Cardiac muscle cell (in vitro differentiated cells and primary cell): Measurements from ENCODE around the gene SYCE1. TPM values are rescaled to one million over a fixed set of nuclear protein-coding genes. Genes with fewer than 3 reads are reported as not detected.
"Not testable (repeated sequence)": the region's sequence is repeated elsewhere in the genome, so short reads cannot be mapped to it uniquely, and the experiment has no call there.

Experiments used
- DNase-seq, 2 donors: peaks; one replicate each; pipeline versions ENCODE4 v3.0.0 to v3.0.0-alpha.2; 2010 to 2017; ENCODE audit warnings: low read depth in 1 of 2, low spot score in 1 of 2
- H3K27ac ChIP-seq: fragments of 200-600 bp; sonication (generic); 2 replicates; pipeline ENCODE4 v1.5.1; 2016
- H3K27me3 ChIP-seq: fragments of 200-600 bp; sonication (generic); 2 replicates; pipeline ENCODE4 v1.6.0; 2016; ENCODE audit warnings: control low read depth
- H3K36me3 ChIP-seq: fragments of 200-600 bp; sonication (generic); 2 replicates; pipeline ENCODE4 v1.5.1; 2016; ENCODE audit warnings: control low read depth
- H3K4me1 ChIP-seq: fragments of 200-600 bp; sonication (generic); 2 replicates; pipeline ENCODE4 v1.8.1; 2017; ENCODE audit warnings: low read depth, mild to moderate bottlenecking, mixed run types
- H3K4me3 ChIP-seq: fragments of 200-600 bp; sonication (generic); 2 replicates; pipeline ENCODE4 v1.5.1; 2016; ENCODE audit warnings: mild to moderate bottlenecking
- H3K9me3 ChIP-seq: fragments of 200-600 bp; sonication (generic); 2 replicates; pipeline ENCODE4 v1.5.1; 2017; ENCODE audit warnings: low read depth, mild to moderate bottlenecking, control low read depth
- CTCF ChIP-seq: IDR thresholded peaks from 2 replicates; pipeline ENCODE4 v1.5.1; 2012; ENCODE audit warnings: low read depth, mild to moderate bottlenecking, low read length
- polyA plus RNA-seq: library from polyadenylated mRNA; unstranded; fragments of >200 nt; fragmentation: Nextera tagmentation; extraction: Ambion mirVana; gene quantifications from 2 replicates; pipeline ENCODE4 v1.2.1, GENCODE V29; 2016
- total RNA-seq: library from RNA; depleted of rRNA; stranded (reverse); fragments of >200 nt; gene quantifications from 2 replicates; pipeline ENCODE4 v1.2.3, GENCODE V29; 2016

Gene SYCE1
- total and polyA plus RNA-seq, 2 experiments from 2014 or later: 0.18 TPM; not detected in 1

GRCh38 chr10:133557381-133557780 lies 8.0 kb downstream of the SYCE1 start:
- no peak for TF ChIP-seq CTCF
- Histone ChIP-seq H3K4me3 (no peak overlapping the region), H3K27me3 (no peaks in the 10 kb centered on the region), H3K9me3 (no peaks in the 10 kb centered on the region), H3K4me1 (no peaks in the 10 kb centered on the region), H3K27ac (no peak overlapping the region), H3K36me3 (no peaks in the 10 kb centered on the region)
- no peak for DNase-seq

DNA sequence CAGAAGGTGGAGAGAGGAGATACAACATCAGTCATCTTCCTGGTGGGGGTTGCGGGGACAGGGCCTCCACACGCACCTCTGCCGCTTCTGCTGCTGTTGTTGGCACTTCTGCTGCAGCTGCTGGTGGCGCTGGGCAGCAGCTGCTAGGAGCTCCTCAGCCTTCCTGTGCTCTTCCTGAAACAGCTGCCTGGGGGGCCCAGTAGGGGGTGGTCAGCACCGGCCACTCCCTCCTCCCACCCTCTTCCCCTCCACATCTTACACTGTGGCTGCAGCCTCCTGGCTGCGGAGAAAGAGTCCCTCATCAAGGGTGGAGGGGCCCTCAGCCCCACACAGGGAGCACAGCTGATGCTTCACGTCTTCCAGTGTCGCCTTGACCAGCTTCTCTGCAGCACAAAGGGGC lies 9.9 kb downstream of the SYCE1 start:
- Histone ChIP-seq H3K36me3 (no peaks in the 10 kb centered on the region), H3K27ac (no peak overlapping the region), H3K9me3 (no peaks in the 10 kb centered on the region), H3K4me3 (no peak overlapping the region), H3K27me3 (no peaks in the 10 kb centered on the region), H3K4me1 (no peaks in the 10 kb centered on the region)
- no peak for TF ChIP-seq CTCF
- DNase-seq: no peak

DNA sequence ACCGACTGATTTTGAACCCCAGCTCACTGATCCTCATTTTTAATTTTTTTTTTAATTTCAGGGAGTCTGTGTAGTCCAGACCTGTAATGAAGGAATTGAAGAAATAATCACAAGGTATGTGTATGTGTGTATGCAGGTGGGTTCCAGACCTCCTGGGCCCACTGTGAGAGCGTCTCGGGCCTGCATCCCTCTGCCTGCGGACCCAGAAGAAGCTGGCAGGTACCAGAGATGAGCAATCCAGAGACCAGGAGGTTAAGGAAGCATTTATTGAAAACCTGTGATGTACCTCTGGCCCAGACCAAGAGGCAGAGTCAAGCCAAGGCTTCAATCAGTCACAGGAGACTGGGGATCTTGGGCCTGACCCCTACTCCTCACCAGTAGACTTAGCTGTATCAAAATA lies 10.8 kb downstream of the SYCE1 start:
- DNase-seq: no peak
- no peak for TF ChIP-seq CTCF
- no peaks in the 10 kb centered on the region for H3K27me3 ChIP-seq
- H3K9me3 ChIP-seq: no peaks in the 10 kb centered on the region
- H3K4me3 ChIP-seq: no peak overlapping the region
- H3K27ac ChIP-seq: no peak overlapping the region
- no peaks in the 10 kb centered on the region for H3K4me1 ChIP-seq
- H3K36me3 ChIP-seq: no peaks in the 10 kb centered on the region

- TF ChIP-seq CTCF: no peak
- H3K4me3 ChIP-seq: no peak overlapping the region
- H3K27ac ChIP-seq: no peak overlapping the region
- H3K4me1 ChIP-seq: no peaks in the 10 kb centered on the region
- H3K9me3 ChIP-seq: no peaks in the 10 kb centered on the region
- H3K27me3 ChIP-seq: no peaks in the 10 kb centered on the region
- no peak for DNase-seq
- H3K36me3 ChIP-seq: no peaks in the 10 kb centered on the region
Observed at GRCh38 chr10:133544506-133544905, 20.9 kb downstream of the SYCE1 start.

DNA sequence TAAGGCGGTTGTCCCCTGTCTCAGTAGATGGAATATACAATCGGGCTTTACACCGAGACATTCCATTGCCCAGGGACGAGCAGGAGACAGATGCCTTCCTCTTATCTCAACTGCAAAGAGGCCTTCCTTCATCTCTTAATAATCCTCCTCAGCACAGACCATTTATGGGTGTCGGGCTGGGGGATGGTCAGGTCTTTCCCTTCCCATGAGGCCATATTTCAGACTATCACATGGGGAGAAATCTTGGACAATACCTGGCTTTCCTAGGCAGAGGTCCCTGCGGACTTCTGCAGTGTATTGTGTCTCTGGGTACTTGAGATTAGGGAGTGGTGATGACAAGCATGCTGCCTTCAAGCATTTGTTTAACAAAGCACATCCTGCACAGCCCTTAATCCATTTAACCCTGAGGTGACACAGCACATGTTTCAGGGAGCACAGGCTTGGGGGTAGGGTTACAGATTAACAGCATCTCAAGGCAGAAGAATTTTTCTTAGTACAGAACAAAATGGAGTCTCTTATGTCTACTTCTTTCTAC lies 23.9 kb downstream of the SYCE1 start:
- H3K9me3 ChIP-seq, H3K4me1 ChIP-seq: not testable (repeated sequence)

DNA sequence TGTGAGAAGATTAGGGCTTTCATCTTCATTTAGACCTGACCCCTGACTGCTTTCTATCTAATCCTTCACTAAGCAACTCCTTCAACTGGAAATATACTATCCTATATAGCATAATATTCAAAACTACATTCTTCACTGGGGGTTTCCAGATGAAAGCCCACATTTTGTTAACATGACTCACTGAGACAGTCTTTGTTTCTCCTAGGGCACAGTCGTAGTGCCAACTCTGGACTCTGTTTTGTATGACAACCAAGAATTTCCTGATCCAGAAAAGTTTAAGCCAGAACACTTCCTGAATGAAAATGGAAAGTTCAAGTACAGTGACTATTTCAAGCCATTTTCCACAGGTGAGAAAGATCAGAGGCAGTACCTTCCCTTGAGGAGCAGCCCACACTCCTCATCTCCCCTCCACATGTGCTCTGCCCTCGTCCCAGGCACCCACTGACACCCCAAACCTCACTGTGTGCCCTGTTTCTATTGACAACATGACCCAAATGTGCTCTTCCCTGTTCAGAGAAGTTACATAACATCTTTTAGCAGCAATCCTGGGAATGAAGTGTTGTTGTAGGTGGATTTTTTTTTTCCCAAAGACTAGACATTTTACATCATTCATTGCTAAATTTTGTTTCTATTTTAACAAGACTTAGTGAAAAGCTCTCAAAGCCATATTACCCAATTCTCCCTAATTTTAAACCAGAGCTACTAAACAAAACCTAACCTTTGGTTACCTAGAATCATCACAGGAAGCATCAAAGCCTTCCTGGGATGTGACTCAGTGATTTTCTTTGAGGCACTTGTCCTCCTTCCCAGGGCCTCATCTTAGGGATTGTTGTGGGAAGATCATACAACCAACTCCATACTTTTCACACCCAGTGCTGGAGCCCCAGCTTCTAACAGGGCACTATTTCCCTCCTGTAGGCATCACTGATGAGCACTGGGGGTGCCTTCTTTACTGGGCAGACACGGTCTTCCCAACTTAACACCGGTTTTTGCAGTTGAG lies 27.5 kb downstream of the SYCE1 start:
- no peak for TF ChIP-seq CTCF
- no peaks in the 10 kb centered on the region for H3K27me3 ChIP-seq

More for the DNA sequence above, 23.9 kb downstream of the SYCE1 start:
- DNase-seq, H3K27me3 ChIP-seq, H3K27ac ChIP-seq, H3K4me3 ChIP-seq, H3K36me3 ChIP-seq: not testable (repeated sequence)

More for the DNA sequence above, 27.5 kb downstream of the SYCE1 start:
- Histone ChIP-seq H3K4me3 (no peak overlapping the region), H3K9me3 (no peaks in the 10 kb centered on the region), H3K4me1 (no peaks in the 10 kb centered on the region), H3K27ac (no peak overlapping the region), H3K36me3 (no peaks in the 10 kb centered on the region)
- DNase-seq: no peak
